Fibroblast of villous mesenchyme (primary cell): ENCODE data around the gene STAB1. TPM values are rescaled to one million over a fixed set of nuclear protein-coding genes. Genes with fewer than 3 reads are reported as not detected.
"Not testable (repeated sequence)": the region's sequence is repeated elsewhere in the genome, so short reads cannot be mapped to it uniquely, and the experiment has no call there.

ENCODE experiments used
- DNase-seq: peaks from one replicate; pipeline ENCODE4 v3.0.0-alpha.2; 2010; ENCODE audit warnings: low read depth
- H3K4me3 ChIP-seq: 2 replicates; pipeline ENCODE4 v1.5.1; 2011; ENCODE audit warnings: low read depth, mild to moderate bottlenecking, low read length
- CTCF ChIP-seq: IDR thresholded peaks from 2 replicates; pipeline ENCODE4 v1.5.1; 2012; ENCODE audit warnings: low read depth, mild to moderate bottlenecking, low read length; ENCODE audit not compliant: insufficient read depth
- total RNA-seq: library from RNA; depleted of rRNA; stranded (reverse); fragments of >200 nt; gene quantifications from 2 replicates; pipeline ENCODE4 v1.2.3, GENCODE V29; 2012

STAB1 gene
- total RNA-seq, 1 donor: 0.43 TPM

DNA sequence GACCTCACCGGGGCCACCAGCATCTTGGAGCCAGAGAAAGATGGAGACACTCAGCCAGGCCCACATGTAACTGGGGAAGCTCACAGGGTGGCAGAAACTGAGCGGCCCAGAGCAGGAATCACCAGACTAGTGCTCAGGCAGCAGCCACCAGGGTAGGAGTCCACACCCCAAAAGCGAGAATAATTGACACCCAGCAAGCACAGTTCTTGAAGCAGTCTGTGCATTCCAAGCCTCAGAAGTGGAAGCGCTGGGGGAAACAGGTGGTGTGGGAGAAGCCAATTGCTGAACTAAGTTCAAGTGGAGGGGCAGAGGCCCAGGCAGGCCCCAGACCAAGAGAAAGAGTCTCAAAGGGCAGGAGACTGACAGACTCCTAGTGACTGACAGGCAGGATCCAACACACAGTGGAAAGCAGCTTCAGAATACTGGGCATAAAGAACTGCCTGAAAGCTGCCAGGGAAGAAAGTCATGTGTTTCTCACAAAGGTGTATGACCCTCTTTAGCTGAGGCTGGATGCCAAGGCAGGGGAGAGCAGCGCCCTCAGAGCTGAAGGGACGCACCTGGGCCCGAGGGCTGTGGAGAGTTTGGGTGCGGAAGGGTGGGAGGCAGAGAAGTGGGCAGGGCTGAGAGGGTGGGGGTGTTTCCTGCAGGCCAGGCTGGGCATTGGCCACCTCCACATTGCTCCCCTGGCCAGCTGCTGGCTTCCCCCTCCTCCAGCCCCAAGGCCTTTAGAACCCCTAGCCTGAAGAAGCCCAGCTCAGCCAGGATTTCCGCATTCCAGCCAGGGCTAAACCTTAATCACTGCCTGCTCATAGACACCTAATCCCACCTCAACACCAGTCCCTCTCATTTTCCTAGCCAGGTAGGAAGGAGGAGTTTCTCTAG lies 30.8 kb downstream of the STAB1 start:
- no peak overlapping the region for H3K4me3 ChIP-seq
- no peak for TF ChIP-seq CTCF
- DNase-seq: no peak

DNA sequence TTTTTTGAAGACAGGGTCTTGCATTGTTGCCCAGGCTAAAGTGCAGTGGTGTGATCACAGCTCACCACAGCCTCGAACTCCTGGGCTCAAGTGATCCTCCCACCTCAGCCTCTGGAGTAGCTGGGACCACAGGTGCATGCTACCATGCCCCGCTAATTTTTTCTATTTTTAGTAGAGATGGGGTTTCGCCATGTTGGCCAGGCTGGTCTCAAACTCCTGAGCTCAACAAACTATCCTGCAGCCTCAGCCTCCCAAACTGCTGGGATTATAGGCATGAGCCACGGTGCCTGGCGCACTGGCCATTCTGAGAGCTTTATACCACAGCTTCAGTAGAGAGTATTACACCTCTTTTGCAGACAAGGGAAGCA lies 31.5 kb downstream of the STAB1 start:
- DNase-seq, H3K4me3 ChIP-seq: not testable (repeated sequence)

- DNase-seq: peak; percentile 65
- no peak for TF ChIP-seq CTCF
Measured at GRCh38 chr3:52527039-52527731, 32.0 kb downstream of the STAB1 start.

DNA sequence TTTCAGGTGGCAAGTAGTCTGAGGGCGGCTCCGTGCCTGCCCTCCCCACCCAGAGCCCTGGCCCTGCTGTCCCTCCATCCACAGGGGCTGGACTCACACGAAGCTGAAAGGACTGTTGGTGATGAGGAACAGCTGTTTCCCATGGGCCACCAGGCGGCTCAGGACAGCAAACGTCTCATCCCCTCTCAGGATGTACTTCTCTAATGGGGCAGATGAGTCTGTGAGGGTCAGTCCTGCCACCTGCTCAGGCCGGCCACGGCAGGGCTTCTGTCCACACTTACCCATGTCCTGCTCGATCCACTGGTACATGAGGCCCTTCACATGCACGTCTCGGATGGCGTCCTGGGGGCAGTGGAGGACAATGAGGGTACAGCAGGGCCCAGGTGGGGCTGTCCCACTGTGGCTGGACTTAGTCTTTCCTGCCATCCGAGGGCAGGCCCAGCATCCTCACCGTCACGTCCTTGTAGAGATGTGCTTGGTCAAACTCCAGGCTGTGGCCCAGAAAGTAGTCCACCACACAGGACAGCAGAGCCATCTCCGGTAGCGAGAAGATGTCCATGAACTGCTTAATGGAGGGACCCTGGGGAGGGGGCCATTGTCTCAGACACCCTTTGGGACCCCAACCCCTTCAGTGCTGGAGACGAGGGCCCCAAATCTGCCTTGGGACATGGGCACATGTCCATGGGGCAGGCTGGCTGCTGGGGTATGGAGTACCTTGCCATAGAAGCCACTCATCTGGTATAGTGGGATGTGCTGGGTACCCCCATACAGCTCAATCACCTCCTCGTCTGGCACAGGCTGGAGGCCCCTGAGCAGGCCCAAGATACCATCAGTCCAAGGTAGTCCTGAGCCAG lies 32.8 kb downstream of the STAB1 start:
- no peak for TF ChIP-seq CTCF
- no peak for DNase-seq
- H3K4me3 ChIP-seq: no peak overlapping the region

More at GRCh38 chr3:52527039-52527731, 32.0 kb downstream of the STAB1 start:
- H3K4me3 ChIP-seq: no peak overlapping the region

GRCh38 chr3:52528586-52529375 lies 33.6 kb downstream of the STAB1 start:
- no peak for DNase-seq
- no peak overlapping the region for H3K4me3 ChIP-seq

More at GRCh38 chr3:52528586-52529375, 33.6 kb downstream of the STAB1 start:
- TF ChIP-seq CTCF: no peak
